A549 treated with Hydrocortisone at 1 μM for 4 hours (cell line): Measurements from ENCODE around the gene EPHA10. TPM values are rescaled to one million over a fixed set of nuclear protein-coding genes. Genes with fewer than 3 reads are reported as not detected.

Experiments used
- total RNA-seq: library from RNA; stranded (reverse); fragments of 200-300 nt; extraction: Qiagen RNA extraction; gene quantifications from 5 replicates; pipeline ENCODE4 v1.2.3, GENCODE V29; 2022

EPHA10 gene
- 1.0 to 1.5 TPM (median 1.1 TPM) in 5 replicates for total RNA-seq

DNA sequence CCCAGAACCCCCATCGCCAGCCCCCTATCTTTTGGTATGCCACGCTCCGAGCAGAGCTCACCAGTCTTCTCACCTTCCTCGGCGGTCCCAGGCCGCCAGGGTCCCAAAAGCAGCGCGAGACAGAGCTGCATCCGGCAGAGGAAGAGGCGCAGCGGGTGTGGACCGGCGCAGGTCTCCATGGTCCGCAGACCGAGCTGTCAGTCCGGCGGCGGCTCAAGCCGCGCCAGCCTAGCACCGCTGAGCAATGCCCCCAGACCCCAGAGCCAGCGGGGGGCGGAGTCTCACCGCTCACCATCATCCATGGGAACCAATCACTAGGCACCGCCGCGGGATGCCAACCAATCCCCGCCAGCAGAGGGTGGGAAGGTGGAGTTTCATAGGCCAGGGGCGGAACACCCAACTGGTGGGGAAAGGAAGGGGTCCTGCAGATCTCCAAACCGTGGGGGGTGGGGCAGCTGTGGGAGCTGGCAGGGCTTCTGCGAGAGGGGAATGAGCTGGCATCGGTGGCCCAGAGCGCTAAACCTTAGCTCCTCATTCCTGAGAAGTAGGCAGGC is at the start of gene EPHA10:
Gene EPHA10 (minus strand): TSS at position 233 of the 554 bp plus-strand sequence. CDS start 54 bp downstream, at position 179.

DNA sequence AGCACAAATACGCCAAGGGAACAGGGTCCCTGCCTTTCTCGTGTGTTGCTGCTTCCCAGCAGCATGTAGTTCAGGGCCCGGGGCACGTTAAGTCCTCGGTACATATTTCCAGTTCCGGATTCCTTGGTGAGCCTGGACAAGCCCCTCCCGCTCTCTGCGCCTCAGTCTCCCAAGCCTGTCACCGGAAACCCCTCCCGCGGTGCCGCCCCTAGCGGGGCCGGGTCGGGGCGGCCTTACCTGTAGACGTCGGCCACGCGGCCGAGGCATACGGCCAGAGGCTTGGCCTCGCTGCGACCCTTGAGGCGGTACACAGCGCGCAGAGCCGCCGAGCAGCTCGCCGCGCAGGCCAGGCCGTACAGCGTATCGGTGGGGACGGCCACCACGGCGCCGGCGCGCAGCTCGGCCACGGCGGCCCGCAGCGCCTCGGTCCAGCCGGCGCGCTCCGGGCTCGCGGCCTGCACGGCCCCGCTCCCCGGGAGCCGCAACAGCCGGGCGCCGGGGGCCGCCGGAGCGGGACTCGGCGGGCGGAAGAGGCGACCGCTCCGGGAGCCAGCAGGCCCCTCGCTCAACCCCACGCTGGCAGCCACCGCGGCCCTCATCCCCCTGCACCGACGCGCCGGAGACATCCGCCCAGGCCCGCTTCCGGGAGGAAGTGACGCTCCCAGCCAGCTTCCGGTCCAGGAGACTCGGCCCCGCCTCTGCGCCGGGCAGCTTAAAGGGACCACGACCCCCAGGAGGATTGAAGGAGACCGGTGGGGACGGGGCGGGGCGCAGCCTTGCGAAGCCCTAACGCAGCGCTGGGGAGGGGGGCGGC is 42.8 kb upstream of the EPHA10 start, which contains the start of the genes C1orf122 and YRDC:
Gene C1orf122 (plus strand): TSS at position 236 of the 814 bp plus-strand sequence. CDS start 615 bp downstream, outside the sequence.
Gene YRDC (minus strand): TSS at position 654 of the 814 bp plus-strand sequence. CDS start 28 bp downstream, at position 626.

DNA sequence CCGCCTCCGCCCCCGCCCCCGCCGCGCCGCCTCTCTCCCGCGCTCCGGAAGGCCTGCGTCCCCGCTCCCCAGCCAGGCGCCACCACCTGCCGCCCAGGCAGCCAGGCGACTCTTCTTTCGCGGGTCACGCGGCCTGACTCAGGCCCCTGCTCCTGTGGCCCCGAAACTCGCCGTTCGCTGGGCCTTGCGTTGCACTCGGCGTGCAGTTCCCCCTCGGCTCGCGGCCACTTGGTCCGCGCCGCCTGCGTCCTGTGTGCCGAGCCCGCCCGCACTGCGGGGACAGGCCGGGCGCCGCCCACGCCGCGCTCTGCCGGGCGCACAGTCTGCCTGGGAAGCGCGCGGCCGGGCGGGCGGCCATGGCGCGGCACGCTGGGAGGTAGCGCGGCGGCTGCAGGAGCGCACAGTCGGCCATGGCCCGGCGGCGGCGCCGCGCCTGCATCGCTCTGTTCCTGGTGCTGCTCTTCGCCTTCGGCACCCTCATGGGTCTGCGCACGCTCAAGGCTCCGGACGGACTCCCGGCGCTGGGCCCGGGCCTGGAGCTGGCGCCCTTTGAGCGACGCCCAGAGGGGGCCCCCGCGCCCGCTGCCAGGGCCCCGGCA is 29.0 kb upstream of the EPHA10 start, which contains the start of gene MANEAL:
Gene MANEAL (plus strand): TSS at position 75 of the 599 bp plus-strand sequence. CDS start 336 bp downstream, at position 411.

DNA sequence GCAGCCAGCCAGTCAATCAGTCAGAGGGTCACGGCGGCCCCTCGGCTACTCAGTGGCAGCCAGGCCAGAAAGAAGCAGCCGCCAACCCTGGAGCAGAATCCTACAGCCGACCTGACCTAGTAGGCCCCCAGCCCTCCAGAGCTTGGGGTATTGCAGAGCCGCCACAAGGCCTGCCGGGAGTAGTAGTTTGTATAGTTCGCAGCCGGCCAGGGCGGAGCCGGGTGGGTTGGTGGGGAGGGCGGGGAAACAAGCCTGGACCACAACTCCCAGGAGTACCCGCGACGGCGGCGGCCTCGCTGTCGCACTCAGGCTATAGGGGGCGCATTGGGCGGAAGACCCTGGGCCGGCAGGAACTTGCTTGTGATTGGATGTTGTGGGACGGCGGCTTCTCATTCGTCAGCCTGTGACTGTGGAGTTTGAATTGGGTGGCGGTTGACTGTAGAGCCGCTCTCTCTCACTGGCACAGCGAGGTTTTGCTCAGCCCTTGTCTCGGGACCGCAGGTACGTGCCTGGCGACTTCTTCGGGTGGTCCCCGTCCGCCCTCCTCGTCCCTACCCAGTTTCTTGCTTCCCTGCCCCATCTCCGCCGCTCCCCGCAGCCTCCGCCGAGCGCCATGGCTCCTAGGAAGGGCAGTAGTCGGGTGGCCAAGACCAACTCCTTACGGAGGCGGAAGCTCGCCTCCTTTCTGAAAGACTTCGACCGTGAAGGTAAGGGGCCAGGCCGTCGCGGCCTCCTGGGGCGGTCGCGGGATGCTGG is 72.7 kb downstream of the EPHA10 start, which contains the start of gene CDCA8:
Gene CDCA8 (plus strand): TSS at position 439 of the 756 bp plus-strand sequence. CDS start 175 bp downstream, at position 614.

Other genes with a start within 250 kb of the EPHA10 start
- 11.0 to 14.8 TPM (median 13.0 TPM) in 5 replicates for gene SNIP1, start 210.8 kb downstream of the EPHA10 start, total RNA-seq
- gene DNALI1, start 208.2 kb downstream of the EPHA10 start, total RNA-seq: 0.05 to 0.16 TPM (median 0.05 TPM) in 3 of 5 replicates, not detected in the others
- gene GNL2, start 169.2 kb downstream of the EPHA10 start, total RNA-seq: 49.6 to 67.9 TPM (median 52.4 TPM) in 5 replicates
- 0.08 to 0.36 TPM (median 0.13 TPM) in 5 replicates for gene RSPO1, start 130.2 kb downstream of the EPHA10 start, total RNA-seq
- gene CDCA8, start 72.6 kb downstream of the EPHA10 start, total RNA-seq: 47.0 to 53.1 TPM (median 48.4 TPM) in 5 replicates
- 23.6 to 25.8 TPM (median 25.4 TPM) in 5 replicates for gene MANEAL, start 28.7 kb upstream of the EPHA10 start, total RNA-seq
- 33.2 to 68.0 TPM (median 58.3 TPM) in 5 replicates for gene C1orf122, start 42.7 kb upstream of the EPHA10 start, total RNA-seq
- gene YRDC, start 43.1 kb upstream of the EPHA10 start, total RNA-seq: 12.0 to 18.8 TPM (median 17.6 TPM) in 5 replicates
- gene MTF1, start 94.5 kb upstream of the EPHA10 start, total RNA-seq: 3.9 to 5.9 TPM (median 4.7 TPM) in 5 replicates
- gene INPP5B, start 181.9 kb upstream of the EPHA10 start, total RNA-seq: 3.9 to 5.2 TPM (median 4.4 TPM) in 5 replicates
- gene SF3A3, start 224.9 kb upstream of the EPHA10 start, total RNA-seq: 46.8 to 93.8 TPM (median 49.6 TPM) in 5 replicates
- gene FHL3, start 240.4 kb upstream of the EPHA10 start, total RNA-seq: 9.1 to 10.9 TPM (median 9.6 TPM) in 5 replicates
- 40.6 to 71.1 TPM (median 40.8 TPM) in 5 replicates for gene UTP11, start 247.6 kb upstream of the EPHA10 start, total RNA-seq